Right lung (tissue), 5 donors: ENCODE results near the gene ABCF3. TPM values are rescaled to one million over a fixed set of nuclear protein-coding genes. Genes with fewer than 3 reads are reported as not detected.

ENCODE experiments used
- DNase-seq, 2 donors: peaks; one replicate each; pipeline ENCODE4 v3.0.0-alpha.2; 2013
- polyA plus RNA-seq, 5 donors: library from polyadenylated mRNA; unstranded; fragments of 120-200 nt; gene quantifications; one replicate each; pipeline versions ENCODE4 v1.2.1 to v1.2.3, GENCODE V29; 2013; ENCODE audit warnings: inconsistent platforms in 1 of 5, low replicate concordance in 1 of 5; ENCODE audit not compliant: insufficient read length in 5 of 5, insufficient read depth in 1 of 5

The ABCF3 gene
- polyA plus RNA-seq, 5 donors = 52.0 to 70.3 (median 63.0) TPM

- no peak for DNase-seq
Observed at GRCh38 chr3:184166671-184167070, 19.3 kb upstream of the ABCF3 start.

- DNase-seq = no peak
Observed at GRCh38 chr3:184167786-184168185, 18.2 kb upstream of the ABCF3 start.

GRCh38 chr3:184168363-184169120, 17.5 kb upstream of the ABCF3 start:
- no peak for DNase-seq

- no peak for DNase-seq
Observed at GRCh38 chr3:184169896-184170875, 15.8 kb upstream of the ABCF3 start.

GRCh38 chr3:184171562-184171961, 14.4 kb upstream of the ABCF3 start:
- DNase-seq = no peak

- DNase-seq = no peak
Observed at GRCh38 chr3:184172681-184173373, 13.2 kb upstream of the ABCF3 start.

GRCh38 chr3:184173374-184173722, 12.7 kb upstream of the ABCF3 start:
- DNase-seq = no peak

GRCh38 chr3:184174284-184174645, 11.7 kb upstream of the ABCF3 start:
- DNase-seq = no peak

- peak; percentile 98 to 99 for DNase-seq
Observed at GRCh38 chr3:184174646-184175492, 11.1 kb upstream of the ABCF3 start, which contains the start of gene AP2M1. Gene AP2M1, plus strand, starts transcription at chr3:184174855. Its CDS starts 2,139 bp downstream, at chr3:184176994.

GRCh38 chr3:184175506-184175905, 10.5 kb upstream of the ABCF3 start:
- DNase-seq = no peak

GRCh38 chr3:184175981-184176376, 10.0 kb upstream of the ABCF3 start:
- DNase-seq = no peak

GRCh38 chr3:184176377-184177330, 9.3 kb upstream of the ABCF3 start:
- DNase-seq = no peak

GRCh38 chr3:184177331-184177731, 8.7 kb upstream of the ABCF3 start:
- DNase-seq = no peak

- DNase-seq = no peak
Observed at GRCh38 chr3:184177767-184178306, 8.2 kb upstream of the ABCF3 start.

- DNase-seq = no peak
Observed at GRCh38 chr3:184178521-184179138, 7.4 kb upstream of the ABCF3 start.

- no peak for DNase-seq
Observed at GRCh38 chr3:184180165-184180564, 5.8 kb upstream of the ABCF3 start.

- no peak for DNase-seq
Observed at GRCh38 chr3:184181596-184181995, 4.4 kb upstream of the ABCF3 start.

- no peak for DNase-seq
Observed at GRCh38 chr3:184183679-184184078, 2.3 kb upstream of the ABCF3 start.

GRCh38 chr3:184184546-184185230, 1.3 kb upstream of the ABCF3 start:
- DNase-seq = no peak
